Measurements from ENCODE around the gene RAD9A.
A peak's percentile ranks its signal among the peaks of the same experiment; 100 is the strongest.

RAD9A gene

DNA sequence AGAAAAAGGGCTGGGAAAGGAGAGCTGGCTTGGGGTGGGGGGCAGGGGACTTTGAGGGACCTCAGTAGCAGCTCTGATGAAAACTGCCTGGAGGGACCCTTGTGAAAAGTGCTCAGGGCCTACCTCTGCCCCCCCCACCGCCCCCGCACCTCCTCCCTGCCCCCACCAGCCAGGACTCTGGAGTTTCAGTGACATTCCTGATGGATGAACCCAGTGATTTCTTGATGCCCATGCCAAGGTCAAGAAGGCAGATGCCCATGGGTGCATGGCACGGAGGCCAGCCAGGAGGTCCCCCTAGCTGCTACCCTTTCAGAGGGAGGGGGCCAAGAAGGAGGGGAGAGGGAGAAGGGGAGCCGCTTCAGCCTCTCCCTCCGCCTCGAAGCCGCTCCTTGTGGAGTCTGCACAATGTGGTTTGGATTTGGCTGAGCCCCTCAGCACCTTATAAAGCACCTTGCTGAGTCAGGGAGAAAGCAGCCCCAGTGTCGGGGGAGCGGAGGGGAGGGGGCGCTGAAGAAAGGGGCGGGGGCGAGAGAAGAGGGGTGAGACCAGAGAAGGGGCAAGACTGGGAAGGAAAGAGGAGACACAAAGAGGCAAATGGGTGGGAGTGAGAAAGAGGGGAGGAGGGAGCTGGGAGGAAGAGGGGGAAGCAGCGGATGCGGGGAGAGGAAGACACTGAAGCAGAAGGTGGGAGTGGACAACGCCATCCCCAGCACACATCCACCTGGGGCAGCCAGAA lies 16.3 kb upstream of the RAD9A start:
- DNase-seq = no peak

DNA sequence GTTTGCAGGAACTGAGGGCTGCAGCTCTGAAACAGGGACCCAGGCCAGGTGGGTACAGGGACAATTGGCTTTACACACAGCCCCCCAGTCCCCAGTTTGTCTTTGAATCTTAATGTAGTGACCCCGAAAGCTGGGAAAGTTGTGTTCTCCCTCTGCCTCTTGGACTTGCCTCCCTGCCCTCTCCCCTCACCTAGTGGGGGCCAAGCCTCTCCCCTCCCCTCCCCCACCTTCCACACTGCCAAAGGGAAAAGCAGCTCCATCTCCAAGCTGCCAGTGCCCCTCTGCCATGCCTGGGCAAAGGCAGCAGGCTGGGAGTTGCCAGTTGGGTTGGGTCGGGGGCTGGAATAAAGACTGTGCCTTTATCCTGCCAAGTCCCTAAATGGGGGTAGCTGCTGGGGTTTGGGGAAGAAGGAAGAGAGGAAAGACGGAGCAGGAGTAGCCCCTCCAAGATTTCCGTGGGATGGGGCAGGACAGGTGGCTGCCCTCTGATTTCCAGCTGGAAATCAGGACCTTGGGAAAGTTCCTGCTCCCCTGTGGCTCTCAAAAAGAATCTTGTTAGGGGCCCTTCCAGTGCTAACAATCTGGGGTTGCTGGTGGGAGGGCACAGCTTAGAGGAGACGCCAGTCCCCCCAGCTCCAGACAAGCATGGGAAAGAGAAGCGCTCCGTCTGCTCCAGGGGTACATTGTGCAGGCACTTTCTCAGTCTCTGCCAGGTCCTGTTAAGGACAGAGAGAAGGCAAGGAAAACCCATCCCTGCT lies 15.5 kb upstream of the RAD9A start:
- DNase-seq = no peak

DNA sequence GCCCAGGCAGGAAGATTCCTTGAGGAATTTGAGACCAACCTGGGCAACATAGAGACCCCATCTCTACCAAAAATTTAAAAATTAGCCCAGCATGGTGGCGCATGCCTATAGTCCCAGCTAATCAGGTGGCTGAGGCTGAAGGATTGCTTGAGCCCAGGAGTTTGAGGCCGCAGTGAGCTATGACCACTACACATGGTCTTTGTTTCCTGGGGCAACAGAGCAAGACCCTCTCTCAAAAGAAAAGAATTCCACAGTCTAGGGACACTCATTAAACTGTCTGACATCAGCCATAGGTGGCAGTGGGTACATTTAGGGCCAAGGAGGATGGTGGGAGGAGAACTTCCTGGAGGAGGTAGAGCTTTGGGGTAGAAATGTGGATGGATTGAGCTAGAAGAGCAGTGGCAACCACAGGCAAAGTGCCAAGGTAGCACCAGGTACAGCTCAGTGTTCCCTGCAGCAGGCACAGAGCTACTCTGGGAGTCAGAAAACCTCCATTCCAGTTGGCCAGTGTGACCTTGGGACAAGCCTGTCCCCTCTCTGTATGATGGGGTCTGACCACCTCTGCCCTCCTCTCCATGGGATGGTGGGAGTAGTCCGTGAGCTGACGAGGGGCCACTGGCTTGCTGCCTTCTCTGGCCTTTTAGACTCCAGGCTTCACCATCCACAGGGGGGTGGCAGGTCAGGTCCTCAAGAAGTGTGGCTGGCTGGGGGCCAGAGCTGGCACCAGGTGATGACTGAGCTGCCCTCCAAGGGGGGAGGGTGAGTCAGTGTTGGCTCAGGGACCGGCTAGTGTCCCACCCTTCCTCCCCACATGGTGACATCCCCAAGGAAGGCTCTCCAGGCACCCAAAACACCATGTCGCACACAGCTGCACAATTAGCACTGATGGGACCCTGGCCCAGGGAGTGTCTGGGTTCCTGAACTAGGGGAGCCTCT lies 14.6 kb upstream of the RAD9A start:
- DNase-seq = no peak

DNA sequence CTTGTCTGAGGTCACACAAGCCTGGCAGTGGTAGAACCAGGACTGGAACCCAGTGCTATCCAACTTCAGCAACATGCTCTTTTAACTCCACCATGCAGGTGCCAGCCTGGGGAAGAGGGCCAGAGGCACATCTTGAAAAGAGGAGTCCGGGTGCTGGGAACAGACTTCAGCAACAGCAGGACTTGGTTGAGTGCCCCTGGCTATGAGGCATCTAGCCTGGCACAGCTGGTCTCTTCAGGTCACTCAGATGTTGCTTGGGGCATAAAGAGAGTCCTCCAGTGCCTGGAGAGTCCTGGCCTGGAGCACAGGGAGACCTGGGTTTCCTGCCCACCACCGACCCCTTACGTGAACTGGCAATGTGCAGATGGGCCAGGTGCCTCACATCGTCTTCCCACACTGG lies 13.2 kb upstream of the RAD9A start:
- DNase-seq = no peak

DNA sequence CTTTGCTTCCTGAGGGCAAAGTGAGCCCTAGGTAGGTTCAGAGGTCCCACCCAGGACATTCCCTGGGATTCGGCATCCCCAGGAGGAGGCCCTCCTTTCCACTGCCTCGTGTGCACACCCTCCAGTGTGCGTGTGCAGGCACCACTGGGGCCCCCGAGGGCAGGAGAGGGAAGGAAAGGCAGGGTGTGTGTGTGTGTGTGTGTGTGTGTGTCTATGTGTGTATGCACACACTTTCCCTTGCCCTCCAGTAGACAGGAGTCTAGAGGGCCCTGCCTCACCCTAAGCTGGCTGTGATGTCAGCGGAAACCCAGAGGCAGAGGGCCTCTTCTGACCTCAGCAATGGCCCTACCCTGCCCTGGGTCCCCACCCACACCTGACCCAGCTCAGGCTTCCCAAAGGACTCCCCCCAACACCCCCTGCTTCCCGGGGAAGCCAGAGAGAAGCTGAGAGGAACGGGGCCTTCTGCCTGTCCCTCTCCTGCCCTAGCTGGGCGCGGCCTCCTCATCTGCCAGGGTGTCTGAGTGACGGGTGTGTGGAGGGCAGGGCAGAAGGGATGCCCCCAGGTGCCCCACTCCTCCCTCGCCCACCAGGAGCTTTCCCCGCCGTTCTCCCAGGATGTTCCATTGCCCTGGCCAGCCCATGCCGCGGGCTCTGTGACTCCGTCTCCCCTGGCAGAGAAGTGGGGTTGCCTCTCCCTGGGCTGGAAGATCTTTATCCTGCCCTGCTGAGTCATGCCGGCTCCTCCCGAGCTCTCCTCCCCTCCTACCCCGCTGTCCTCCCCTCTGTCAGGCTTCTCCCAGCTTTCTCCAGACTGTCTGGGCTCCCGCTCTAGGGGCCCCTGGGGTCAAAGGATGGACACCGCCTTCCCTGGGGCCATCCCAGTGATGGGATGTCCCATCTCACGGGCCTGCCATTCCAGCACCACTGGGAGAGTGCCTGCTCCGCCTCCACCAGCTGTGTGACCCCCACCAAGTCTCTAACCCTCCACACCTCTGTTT lies 12.4 kb upstream of the RAD9A start:
- peak; percentile 45 for DNase-seq

DNA sequence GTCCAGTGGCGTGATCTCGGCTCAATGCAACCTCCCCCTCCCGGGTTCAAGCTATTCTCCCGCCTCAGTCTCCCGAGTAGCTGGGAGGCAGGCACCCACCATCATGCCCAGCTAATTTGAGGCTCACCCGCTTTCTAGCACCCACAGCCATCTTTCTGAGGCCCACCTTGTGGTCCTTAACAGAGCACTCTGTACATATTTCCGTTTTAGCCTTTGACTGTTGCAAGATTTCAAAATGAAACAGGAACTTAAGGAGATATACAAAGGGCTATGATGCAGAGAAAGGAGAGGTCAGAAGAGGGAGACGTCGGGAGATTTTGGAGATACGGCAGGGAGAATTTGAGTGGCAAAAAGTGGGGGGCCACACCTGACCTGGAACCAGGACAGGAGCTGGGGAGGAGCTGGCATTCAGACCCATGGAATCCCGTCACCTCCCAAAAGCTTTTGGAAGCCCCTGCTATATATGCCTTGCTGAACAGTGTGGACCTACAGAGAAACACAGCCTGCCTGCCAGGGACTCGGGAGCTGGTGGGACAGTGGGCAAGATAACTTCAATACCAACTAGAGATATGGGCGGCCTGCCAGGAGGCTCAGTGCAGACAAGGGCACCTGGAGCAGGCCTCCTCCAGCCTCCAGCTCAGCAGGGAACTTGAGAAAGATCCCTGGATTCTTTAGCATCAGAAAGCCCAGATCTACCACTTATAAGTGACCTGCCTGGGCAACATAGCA lies 10.4 kb upstream of the RAD9A start:
- peak; percentile 76 for DNase-seq

DNA sequence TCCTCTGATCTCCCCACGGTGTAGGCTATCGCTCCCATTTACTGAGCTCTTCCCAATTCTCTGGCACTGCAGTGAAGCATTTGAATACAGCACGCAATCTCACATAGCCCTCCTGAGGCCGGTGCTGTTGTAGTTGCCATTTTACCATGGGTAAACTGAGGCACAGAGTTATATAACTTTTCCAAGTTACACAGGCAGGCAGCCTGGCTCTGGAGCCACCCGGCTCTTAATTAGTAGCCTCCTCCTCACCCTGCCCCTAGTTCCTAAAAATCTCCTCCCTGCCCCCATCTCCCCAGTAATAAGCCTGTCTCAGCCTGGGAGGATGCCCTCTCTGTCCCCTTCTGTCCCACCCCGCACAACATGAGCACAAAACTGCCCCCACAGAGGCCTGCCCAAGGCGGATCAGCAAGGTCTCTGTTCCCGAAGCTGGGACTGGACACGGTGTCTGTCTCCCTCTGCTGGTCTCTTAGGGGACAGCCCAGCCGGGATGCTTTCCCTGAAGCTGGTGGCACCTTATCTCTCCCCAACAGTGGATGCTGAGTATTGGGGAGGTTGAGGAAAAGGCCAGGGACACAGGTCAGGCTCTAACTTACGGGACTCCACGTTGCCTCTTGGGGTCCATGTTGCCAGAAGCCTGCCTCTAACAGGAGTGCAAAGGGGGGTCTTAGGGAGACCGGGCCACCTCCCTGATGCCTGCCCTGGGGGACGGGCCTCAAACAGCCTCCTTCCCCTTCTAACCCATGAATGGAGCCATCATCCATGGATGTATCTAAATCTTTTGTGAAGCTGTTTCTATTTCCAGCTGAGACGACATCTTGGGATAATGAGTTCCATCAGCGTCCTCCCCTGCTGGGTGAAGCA lies 9.3 kb upstream of the RAD9A start:
- peak; percentile 92 for DNase-seq

DNA sequence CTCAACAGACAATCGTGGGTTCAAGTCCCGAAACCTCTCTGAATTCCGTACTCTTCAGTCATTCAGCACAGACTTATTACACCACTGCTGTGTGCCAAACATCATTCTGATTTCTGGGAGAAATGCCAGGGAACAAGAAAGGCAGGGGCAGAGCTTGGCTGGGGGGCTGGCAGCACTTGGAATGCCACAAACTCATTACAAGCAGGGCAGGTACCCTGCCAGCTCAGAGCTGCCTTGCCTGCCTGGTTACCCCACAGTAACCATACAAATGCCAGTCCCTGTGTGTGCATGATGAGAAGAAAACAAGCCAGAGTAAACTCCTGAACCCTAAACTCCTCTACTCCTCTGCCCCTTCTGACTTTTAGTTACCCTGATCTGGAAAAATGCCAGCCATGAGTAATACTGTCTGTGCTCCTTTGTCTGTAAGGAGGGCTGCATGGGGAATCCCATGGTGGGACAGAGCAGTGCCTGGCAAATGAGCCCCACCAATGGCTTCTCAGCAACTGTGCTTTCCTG lies 6.9 kb upstream of the RAD9A start:
- DNase-seq = no peak

DNA sequence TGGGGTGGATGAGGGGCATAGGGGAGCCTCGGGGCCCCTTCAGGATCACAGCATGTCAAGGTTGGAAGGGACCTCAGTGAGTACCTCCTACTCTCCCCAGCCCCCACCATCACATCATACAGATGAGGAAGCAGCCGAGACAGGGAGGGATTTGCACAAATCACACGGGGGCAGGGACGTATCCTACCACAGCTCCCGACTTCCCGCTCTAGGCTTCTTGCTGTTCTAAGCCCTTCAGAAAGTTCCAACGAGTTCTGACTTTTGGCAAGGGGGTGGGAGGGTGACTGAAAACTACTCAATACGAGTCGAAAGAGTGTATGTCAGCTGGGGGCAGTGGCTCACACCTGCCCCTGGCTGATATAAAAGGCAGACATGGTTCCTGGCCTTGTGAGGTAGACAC lies 4.7 kb upstream of the RAD9A start:
- DNase-seq = no peak

DNA sequence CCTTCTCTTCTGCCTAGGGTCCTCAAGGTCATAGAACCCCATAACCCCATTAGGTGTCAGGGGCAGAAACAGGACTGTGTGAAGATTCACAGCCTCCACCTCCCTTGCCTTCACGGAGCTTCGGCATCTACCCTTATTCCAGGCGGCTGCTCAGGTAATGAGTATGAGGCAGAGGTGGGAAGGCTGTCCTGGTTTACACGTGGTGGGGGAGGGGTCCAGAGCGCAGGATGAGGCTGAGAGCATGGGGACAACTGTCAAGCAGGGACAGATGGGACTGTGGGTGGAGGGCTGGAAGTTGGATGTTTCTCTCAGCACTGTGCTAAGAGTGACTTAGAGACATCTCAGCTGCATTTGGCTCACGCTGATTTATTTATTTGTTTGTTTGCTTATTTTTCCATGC lies 4.3 kb upstream of the RAD9A start:
- DNase-seq = no peak

DNA sequence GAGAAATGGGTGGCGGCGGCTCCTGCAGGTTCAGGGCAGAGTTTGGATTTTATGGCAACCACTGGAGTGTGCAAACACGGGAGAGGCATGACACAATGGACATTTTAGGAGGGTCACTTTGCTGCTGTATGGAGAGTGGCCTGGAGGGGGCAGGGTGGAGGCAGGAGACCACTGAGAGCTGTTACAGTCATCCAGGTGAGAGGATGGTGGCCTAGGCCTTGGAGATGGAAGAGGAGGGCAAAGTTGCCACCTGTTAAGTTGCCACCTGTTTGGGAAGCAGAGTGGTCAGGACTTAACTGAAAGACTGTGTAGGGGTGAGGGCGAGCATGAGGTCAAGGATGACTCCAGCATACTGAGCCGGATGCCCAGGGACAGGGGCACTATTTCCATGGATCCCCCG lies 2.3 kb upstream of the RAD9A start:
- DNase-seq = peak; percentile 65

DNA sequence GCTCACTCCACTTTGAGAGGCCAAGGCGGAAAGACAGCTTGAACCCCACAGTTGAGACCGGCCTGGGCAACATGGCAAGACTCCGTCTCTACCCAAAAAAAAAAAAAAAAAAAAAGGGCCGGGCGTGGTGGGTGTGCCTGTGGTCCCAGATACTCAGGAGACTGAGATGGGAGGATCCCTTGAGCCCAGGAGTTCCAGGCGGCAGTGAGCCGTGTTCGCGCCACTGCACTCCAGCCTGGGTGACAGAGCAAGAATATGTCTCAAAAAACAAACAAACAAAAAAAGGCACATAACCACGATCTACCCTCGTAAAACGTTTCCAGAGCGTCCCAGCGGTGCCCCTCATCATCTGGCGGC lies 861 bp upstream of the RAD9A start:
- no peak for DNase-seq

DNA sequence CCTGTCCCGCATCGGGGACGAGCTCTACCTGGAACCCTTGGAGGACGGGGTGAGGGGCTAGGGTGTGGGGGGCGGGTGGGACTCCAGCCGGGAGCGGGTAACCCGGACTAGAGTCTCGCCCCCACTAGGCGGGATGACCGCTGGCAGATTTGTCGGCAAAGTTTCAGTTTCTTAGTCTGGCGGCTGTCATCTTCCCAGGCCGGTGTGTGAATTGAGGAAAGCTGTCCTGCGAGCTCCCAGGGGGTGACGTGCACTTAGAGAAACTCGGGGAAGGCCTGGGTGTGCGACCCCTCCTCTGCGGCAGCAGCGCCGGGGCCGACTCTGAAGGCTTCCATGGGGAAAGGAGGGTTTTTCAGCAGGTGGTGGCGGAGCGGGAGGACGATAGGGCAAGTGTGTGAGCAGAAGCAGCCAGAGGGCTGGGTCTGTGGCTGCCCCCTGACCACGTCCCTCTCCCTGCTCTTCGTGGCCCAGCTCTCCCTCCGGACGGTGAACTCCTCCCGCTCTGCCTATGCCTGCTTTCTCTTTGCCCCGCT lies 463 bp downstream of the RAD9A start:
- DNase-seq = no peak

DNA sequence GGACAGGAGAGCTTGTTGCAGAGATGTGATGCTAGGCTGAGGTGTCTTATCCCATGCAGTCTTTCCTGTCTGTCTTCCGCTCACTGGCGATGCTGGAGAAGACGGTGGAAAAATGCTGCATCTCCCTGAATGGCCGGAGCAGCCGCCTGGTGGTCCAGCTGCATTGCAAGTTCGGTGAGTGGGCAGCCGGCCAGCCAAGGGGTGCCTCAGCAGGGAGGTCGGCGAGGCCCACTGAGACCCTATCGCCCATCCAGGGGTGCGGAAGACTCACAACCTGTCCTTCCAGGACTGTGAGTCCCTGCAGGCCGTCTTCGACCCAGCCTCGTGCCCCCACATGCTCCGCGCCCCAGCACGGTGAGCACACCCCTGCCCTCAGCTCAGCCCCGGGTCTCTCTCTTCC lies 1.7 kb downstream of the RAD9A start:
- DNase-seq = no peak

DNA sequence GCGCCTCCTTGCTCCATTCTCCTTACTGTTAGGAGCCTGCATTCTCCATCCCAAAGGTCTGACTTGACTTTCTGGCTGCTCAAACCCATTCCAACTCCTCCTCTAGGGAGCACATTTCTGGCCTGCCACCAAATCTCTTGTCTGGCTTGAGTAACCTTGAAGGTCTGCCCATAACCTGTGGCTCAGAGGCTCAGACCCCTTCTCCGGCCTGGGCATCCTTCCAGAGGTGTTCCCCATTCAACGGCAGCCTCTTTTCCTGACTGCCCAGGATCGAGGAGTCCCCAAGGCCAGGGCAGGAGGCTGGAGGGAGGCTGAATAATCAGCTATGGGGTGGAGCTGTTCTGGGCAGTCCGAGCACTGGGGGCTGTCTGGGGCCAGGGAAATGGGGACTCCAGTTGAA lies 2.2 kb downstream of the RAD9A start:
- DNase-seq = no peak

DNA sequence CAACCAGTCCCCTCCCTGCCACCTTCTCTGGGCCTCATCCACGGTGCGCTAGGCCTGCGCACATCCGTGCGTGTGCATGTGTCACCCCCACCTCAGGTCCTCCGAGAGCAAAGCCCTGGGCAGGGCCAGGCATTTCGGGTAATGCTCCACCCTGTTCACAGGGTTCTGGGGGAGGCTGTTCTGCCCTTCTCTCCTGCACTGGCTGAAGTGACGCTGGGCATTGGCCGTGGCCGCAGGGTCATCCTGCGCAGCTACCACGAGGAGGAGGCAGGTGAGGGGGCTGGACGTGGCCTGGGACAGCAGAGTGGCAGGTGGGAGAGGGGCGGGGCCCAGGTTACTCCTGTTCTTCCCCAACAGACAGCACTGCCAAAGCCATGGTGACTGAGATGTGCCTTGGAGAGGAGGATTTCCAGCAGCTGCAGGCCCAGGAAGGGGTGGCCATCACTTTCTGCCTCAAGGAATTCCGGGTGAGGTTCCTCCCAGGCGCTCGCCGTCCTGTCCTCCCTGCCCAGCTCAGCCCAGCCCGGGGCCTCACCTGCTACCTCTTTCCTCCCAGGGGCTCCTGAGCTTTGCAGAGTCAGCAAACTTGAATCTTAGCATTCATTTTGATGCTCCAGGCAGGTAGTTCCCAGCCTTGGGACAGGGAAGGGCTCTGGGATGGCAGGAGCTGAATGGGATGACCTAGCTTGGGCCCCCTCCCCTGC lies 3.9 kb downstream of the RAD9A start:
- no peak for DNase-seq

DNA sequence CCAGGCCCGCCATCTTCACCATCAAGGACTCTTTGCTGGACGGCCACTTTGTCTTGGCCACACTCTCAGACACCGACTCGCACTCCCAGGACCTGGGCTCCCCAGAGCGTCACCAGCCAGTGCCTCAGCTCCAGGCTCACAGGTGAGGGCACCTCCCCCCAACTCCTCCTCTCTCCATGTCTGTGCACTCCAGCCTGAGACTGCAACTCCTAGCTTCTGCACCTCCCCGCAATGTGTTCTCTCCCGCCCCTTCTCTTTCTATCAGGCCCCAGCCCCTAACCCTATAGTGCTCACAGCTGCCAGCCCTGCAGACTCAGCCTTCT lies 4.4 kb downstream of the RAD9A start:
- DNase-seq = no peak

DNA sequence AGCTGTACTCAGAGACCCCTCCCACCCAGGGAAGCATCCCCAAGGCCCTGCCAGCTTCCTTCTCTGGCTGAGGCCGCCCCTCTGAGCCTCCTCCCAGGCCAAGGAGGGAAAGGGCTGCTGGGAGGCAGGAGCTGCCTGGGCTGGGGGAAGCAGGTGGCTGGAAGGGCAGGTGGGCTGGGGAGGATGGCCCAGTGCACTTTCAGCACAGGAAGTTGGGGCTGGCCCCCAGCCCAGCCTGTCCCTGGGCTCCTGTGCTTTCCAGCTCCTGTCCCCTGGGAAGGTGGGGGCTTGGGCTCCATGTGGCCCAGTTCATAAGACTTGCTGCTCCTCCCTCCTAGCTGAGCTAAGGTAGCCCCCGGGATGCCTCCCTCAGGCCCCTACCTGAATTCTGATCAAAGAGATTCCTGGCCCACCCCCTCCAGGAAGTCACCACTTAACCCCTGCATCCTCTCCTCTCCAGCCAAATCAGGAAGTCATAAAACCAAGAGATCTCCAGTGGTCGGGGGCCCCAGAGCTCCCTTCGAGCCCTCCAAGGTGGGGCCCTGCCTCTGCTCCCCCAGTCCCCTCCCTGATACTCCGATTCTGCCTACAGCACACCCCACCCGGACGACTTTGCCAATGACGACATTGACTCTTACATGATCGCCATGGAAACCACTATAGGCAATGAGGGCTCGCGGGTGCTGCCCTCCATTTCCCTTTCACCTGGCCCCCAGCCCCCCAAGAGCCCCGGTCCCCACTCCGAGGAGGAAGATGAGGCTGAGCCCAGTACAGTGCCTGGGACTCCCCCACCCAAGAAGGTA lies 5.0 kb downstream of the RAD9A start:
- peak; percentile 44 for DNase-seq

DNA sequence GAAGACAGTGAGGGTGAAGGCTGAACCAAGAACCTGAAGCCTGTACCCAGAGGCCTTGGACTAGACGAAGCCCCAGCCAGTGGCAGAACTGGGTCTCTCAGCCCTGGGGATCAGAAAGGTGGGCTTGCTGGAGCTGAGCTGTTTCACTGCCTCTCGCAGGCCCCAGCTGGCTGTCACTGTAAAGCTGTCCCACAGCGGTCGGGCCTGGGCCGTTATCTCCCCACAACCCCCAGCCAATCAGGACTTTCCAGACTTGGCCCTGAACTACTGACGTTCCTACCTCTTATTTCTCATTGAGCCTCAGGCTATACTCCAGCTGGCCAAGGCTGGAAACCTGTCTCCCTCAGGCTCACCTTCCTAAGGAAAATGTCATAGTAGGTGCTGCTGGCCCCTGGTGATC lies 5.8 kb downstream of the RAD9A start:
- DNase-seq = peak; percentile 71
